Myocyte (in vitro differentiated cells): ENCODE results near the gene THADA. TPM values are rescaled to one million over a fixed set of nuclear protein-coding genes. Genes with fewer than 3 reads are reported as not detected.
"Not testable (repeated sequence)": the region's sequence is repeated elsewhere in the genome, so short reads cannot be mapped to it uniquely, and the experiment has no call there.

Source experiments
- DNase-seq: peaks from one replicate; pipeline ENCODE4 v3.0.0-alpha.2; 2012; ENCODE audit warnings: low read depth
- total RNA-seq: library from RNA; depleted of rRNA; stranded (reverse); fragments of >200 nt; gene quantifications from 2 replicates; pipeline ENCODE4 v1.2.3, GENCODE V29; 2014

The THADA gene
- total RNA-seq, 1 donor from 2014 or later = 16.9 TPM

DNA sequence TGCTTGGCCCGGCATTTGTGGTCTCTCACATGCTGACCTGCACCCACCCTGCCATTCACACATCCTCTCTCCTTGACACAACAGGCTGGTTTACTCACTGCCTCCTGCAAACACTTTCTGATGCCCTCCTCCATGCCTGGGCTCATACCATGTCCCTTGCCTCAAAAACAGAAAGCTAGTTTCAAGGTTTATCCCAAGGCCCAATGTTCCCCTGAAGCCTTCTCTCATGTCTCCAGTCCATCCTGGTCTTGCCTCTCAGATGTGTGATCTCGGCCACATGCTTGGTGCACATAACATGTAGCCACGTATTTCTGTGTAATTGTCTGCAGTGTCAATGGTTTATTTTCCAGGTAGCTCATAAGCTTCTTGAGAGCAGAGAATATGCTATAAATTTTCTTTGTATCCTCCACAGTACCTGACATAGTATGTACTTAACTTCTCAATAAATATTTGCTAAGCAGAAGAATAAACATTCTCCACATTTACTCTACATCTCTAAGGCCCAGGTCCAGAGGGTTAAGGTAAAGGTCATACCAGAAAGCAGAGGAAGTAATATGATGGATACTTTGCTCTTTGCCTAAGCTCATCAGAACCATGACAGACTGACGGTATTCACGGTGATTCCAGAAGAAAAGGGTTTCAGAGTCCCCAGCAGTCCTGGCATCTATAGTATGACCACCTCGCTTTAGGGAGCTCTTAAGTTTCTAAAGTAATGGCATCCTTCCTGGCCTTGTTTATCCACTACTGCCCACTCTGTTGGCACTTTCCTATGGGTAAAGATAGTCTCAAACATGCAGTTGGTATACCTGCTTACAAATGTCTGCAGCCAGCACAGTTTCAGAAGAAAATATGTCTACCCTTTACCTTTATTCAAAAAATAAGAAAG is 206.0 kb downstream of the THADA start:
- no peak for DNase-seq

DNA sequence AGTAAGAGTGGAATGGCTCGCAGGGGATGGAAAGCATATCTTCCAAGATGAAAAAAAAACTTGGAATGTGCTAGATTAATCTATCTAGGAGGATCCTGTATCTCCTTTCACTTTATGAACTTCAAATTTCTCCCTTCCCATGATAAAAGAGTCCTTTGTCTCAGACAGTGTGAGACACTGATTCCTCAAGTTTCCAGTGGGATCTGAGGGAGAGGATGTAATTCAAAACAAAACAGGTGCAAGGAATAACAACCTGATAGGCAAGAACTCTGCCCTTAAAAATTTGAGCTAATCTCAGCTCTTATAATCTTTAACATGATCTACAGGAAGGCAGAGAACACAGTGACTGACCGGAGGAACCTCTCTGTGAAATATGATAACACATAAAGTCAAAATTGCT is 207.5 kb downstream of the THADA start:
- peak; percentile 60 for DNase-seq

DNA sequence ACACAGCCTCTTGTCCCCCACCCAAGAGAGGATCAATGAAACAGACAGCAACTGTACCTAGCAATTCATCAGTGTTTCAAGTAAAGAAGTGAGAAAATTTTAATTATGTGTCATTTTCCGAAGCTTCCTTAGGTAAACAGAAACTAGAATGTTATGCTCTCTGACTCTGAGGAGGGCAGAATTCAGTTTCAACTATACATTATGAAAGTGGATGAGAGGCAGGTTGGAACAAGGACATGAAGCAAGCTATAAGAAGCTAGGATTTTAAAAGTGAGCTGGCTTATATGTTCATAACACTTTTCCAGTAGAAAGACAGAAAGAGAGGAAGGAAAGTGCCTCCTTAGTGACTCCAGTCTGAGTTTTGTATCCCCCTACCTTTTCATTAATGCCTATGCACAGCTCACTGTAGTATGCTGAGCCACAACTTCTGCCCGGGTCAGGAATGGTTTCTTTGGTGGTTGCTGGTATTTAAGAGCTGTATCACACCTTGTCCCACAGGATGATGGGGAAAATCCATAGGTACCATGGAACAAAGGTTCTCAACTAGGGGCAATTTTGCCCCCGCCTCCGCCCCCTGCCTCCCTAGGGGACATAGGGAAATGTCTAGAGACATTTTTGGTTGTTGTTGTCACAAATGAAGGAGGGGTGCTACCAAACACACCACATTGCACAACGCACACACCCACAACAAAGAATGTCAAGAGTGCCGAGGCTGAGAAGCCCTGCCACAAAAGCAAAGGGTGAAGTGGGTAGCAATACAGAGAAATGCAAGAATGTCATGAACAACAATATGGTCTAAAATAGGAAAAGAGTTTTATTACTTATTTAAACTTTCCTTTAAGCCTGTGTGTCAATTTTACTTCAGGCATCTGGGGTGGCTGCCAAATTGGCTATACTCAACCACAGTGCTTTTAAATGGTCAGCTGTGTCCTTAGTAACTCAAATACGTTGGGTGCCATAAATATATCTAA is 208.5 kb downstream of the THADA start:
- DNase-seq = peak; percentile 61

DNA sequence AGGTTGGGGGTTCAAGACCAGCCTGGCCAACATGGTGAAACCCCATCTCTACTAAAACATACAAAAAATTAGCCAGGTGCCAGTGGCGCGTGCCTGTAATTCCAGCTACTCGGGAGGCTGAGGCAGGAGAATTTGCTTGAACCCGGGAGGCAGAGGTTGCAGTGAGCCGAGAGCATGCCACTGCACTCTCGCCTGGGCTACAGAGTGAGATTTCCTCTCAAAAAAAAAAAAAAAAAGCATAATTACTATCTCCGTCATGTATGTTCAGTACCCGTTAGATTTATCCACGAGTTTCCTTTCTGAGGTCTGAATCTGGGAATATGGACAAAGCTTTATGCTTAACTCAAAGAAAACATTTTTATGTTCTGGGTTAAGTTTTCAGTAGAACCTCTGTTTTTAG is 209.2 kb downstream of the THADA start:
- DNase-seq = not testable (repeated sequence)

DNA sequence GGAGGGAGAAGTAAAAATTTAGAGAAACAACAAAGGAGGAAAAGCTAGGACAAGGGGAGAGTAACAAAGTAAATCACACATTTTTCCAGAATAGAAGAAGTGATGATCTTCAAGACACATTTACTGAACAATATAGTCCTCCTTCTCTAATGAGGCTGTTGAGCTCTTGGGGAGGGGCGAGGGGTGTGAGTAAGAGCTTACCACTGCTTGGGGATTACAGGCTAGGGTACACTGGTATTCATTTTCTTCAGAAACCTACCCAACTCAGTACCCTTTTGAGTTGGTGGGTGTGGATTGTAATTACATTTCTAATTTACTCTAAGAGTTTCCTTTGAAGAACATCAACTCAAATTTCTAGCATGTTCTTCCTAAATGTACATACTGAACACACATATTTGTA is 211.7 kb downstream of the THADA start:
- DNase-seq = no peak

DNA sequence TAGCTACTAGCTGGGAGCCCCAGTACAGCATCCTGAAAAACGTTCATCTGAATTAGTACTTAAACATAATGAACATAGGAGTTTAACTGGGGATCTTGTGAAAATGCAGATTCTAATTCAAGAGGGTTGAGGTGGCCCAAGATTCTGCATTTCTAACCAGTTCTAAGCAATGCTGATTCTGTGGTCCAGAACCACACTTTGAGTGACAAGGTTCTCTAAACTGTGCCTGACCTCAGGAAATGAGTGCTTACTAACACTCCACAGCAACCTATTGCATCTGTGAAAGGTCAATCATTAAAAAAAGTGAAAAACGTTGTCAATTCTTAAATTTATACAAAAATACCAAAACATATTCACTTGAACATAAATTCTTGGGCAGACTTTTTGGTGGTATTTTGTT is 212.3 kb downstream of the THADA start:
- DNase-seq = no peak

DNA sequence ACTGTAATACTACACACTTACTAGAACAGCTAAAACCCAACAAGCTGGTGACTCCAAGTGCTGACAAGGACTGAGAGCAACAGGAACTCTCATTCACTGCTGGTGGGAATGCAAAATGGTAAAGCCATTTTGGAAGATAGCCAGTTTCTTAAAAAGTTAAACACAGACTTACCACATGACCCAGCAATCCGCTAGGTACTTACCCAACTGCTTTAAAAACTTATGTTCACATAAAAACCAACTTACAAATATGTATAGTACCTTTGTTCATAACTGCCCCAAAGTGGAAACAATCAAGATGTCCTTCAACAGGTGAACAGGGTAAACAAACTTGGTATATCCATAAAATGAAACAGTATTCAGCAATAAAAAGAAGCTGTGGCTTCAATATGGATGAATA is 216.3 kb downstream of the THADA start:
- DNase-seq = no peak

DNA sequence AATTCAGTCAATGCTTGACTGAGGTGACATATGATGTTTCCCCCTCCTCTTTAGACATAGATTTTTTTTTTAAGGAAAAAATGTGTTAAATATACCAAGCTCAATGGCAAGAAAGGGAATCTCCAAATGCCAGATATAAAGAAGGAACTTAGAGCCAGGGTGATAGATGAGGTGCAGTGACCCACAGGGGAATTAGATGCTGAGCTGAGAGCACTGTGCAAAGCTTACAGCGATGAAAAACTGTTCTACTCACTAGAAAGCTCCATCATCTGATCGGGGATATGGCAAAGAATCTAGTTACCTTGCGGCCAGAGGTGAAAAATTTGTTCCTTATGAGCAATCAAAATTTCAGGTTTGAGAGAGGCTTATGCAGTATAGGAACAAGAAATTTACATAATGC is 218.5 kb downstream of the THADA start:
- DNase-seq = no peak

DNA sequence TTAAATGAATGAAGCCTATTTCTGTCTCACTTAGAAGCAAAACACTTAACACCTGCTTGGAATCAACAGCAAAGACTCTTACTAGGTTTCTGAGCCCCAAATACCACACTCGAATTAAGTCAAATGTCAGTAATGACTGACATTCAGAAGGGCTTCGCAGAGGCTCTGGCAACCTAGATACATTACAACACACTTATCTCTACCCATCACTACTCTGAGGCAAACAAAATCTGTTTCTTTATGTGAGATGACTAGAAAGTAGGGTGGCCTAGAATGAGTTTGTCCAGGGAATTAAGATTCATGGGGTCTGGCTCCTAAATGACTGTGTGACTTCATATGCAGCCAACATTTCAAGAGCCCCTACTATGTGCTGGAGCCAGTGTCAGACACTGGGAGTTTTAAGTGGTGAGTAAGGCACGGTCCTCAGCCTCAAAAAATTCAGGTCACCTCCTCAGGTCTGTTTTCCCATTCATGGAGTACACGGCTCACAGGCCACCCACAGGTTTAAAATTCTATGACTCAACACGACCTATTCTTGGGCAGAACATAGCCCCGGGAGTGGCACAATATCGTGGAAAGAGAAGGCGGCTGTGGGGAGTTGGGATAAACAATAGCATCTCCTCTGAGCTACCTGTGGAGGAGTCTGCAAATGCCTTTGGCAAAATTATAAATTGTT is 219.2 kb downstream of the THADA start:
- no peak for DNase-seq

DNA sequence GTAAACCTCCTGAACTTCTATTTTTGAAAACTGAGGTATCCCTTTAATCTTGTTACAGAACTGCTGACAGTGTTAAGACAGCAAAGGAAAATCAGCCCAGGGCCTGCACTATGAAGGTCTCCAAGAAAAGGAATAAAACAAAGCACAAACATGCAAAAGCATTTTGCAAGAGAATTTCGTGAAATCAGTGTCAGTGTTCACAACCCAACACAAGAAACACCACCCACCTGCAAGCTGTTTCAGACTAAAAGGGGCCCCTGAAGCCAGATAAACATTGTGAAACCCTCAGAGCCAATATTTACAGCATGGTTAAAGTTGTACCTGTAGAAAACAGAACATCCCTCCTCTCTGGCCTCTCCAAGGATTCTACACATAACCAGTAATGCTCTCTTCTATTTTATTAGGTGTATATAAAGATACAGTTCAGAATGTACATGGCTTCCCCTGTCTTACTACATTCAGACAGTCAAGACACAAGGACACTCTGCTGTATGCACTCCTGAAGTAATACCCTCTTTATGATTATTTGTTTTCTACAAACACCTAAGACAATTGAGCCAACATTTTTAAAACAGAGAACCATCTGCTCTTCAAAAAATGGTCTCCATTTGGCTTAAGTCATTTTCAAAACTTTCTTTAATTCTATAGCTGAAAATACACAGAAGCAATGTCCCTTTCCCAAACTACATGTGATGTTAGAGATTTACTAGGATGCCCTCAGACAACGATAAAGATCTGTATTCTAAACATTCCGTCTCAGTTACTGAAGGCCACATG is 219.9 kb downstream of the THADA start:
- DNase-seq = no peak

DNA sequence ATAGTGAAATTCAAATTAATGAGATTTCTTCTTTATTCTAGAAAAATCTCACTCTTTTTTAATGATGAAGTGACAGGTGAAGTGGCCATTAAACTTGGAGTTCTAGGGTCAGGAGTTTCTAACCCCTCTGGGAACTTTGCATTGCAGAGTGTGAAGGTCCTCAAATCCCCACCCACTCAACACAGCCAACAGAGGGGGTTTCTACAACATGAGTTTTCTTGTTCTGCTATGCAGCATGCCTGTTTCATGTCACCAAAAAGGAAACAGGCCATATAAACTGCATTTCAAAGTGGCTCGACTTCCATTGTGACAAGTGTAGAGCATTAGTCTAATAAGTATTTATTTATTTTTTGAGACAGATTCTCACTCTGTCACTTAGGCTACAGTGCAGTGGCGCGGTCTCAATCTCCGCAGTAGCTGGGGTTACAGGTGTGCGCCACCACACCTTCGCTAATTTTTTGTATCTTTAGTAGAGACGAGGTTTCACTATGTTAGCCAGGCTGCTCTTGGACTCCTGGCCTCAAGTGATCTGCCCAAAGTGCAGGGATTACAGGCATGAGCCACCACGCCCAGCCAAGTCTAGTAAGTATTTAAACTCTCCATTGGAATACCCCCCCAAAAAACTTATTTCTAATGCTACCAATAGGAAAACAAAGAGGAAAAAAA is 223.3 kb downstream of the THADA start:
- no peak for DNase-seq

DNA sequence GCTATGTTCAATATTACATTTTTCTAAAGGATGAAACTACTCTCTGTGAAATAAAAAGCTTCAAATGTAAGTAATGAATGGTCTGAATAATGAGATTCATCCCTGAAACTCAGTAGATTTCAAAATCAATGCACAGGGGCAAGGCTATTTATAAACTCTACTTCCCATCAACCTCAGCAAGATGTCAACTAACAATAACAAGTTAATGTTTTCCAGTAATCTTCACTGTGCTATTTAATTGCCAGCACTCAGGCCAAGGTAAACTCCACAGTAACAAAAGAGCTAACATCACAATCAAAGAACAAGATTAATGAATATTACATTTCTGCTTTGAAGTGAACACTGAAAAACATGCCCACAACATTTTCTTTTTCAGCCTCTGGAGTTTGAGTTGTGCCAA is 225.1 kb downstream of the THADA start:
- DNase-seq = no peak

DNA sequence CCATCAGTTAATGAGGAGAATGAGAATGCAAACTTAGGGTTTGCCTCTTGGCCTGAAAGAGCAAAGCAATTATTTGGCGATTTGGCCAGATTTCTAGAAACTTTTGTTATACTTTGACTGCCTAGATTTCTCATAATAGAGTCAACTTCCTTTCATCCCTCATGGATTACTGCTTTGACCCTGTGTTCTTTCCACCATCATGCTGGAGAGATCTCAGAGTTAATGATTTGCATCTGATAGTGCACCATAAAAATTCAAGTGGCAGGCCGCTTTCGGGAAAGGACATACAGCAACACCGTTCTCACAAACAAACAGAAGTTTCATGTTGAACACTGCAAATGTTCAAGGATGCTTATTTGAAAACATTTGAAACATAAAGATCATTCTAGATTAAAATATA is 225.7 kb downstream of the THADA start:
- DNase-seq = no peak

DNA sequence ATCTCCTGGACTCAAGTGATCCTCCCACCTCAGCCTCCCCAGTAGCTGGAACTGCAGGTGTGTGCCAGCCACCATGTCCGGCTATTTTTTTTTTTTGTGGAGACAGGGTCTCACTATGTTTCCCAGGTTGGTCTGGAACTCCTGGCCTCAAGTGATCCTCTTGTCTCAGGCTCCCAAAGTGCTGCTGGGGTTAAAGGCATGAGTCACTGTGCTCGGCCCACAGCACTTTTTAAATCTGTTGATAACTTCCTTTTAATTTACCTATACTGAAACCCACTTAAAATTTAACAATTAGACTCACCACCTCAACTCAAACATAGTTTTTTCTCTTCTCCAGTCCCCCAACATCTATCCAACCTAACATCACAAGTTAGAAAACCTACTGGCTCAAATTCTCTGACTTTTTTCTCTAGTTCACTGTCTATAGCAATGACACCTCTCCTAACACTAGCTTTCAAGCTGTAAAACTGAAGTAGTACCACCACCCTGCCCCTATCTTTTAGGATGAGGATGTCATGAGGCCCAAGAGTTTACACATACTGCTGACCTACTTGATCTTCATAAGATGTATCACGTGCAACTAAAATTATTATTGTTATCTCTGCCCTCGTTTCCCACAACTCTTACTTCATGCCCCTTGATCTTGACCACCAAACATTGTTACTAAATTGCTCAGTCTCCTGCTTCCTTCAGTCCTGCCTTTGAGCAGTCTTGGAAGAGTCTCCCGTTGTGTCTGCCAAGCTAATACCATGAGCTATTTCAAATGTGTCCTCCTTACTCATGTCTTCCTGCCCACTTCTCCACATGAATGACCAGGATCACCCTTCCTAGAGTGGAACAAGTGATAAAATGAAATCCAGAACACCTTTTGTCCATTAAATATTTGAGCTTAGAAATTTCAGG is 227.1 kb downstream of the THADA start:
- DNase-seq = no peak

DNA sequence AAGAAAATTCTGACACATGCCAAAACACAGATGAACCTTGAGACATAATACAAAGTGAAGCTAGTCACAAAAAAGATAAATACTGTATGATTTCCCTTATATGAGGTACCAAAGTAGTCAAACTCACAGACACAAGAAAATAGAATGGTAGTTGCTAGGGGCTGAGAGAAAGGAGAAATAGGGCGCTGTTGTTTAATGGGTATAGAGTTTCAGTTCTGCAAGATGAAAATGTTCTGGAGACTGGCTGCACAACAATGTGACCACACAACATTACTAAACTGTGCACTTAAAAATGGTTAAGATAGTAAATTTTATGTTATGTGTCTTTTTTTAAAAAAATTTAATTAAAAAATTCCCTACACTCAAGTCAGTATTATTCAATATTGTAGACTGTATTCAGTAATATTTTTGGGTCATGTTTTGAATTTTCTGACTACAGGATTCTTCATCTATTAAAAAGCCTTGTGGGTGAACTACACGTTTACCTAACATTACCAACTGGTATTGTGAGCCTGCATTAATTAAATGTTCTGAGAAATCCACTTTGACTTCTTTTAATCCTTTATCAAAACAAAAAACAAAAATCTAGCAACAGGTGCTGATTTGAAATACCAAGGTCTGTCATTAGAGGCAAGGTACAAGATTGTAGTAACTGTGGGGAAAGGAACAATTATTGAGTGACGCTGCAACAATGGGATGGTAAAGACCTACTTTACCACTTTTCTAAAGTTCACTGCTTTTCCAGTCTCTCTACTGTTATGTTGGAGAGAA is 228.6 kb downstream of the THADA start:
- no peak for DNase-seq

DNA sequence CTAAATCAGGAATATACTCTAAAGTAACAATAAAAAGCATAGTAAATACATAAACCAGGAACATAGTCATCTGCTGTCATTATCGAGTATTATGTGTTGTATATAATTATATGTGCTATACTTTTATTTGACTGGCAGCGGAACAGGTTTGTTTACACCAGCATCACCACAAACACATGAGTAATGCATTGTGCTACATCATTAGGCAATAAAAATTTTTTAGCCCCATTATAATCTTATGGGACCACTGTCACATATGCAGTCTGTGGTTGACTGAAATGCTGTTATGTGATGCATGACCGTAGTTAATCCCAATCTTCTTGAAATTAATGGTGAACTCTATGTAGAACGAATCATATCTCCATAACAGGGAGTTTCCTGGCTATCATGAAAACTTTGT is 232.7 kb downstream of the THADA start:
- no peak for DNase-seq

DNA sequence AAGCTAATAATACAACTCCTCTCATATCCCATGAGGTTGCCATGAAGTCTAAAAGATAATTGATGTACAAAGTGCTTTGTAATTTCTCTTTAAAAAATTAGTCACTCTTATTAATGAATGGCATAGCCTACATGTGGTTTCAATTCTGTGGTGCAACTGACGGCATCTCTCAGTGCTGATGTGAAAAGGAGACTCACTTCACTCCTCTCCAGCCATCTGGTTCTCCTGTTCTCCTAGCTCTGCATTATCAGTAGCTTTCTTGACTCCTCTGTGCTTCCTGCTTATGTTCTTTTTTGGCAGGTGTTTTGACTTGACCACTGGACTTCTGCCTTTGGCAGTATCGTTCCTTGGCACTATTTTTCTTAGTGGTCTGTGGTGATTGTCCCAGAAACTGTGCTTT is 234.6 kb downstream of the THADA start:
- DNase-seq = no peak

DNA sequence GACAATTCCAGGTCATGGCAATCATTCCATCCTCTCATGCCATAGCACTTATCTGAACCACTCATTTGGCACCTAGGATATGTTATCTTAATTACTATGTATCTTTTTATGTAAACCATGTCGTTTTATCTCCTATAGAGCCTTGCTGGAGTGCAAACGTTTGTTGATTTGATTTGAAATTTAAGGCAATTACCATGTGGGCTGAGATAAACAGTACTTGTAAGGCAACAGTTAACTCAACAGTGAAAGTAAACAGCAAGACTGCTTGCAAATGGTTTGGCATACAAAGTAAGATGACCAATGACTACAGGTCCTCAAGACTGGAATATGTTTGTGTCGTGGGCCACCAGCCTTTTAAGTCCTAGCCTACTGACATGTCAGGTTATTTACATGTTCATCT is 235.7 kb downstream of the THADA start:
- DNase-seq = no peak
